Ascending aorta (tissue), 2 donors: ENCODE data around the gene GLCE. TPM values are rescaled to one million over a fixed set of nuclear protein-coding genes. Genes with fewer than 3 reads are reported as not detected.

Source experiments
- DNase-seq, 2 donors: peaks; one replicate each; pipeline ENCODE4 v3.0.0-alpha.2; 2019; ENCODE audit warnings: low spot score in 2 of 2
- H3K27ac ChIP-seq, 2 donors: fragments of 200-600 bp; sonication (generic); one replicate each; pipeline ENCODE4 v1.5.1; 2016 to 2017; ENCODE audit warnings: mild to moderate bottlenecking in 1 of 2
- H3K27me3 ChIP-seq: fragments of 200-600 bp; sonication (generic); one replicate; pipeline ENCODE4 v1.5.1; 2017
- H3K36me3 ChIP-seq, 2 donors: fragments of 200-600 bp; sonication (generic); one replicate each; pipeline ENCODE4 v1.5.1; 2016
- H3K4me1 ChIP-seq, 2 donors: fragments of 200-600 bp; sonication (generic); one replicate each; pipeline ENCODE4 v1.5.1; 2016 to 2017; ENCODE audit warnings: mild to moderate bottlenecking in 1 of 2
- H3K4me3 ChIP-seq, 2 donors: fragments of 200-600 bp; sonication (generic); one replicate each; pipeline ENCODE4 v1.5.1; 2016 to 2017; ENCODE audit warnings: mild to moderate bottlenecking in 1 of 2
- H3K9me3 ChIP-seq, 2 donors: fragments of 200-600 bp; sonication (generic); one replicate each; pipeline ENCODE4 v1.5.1; 2016
- CTCF ChIP-seq, 3 experiments: fragments of 200-600 bp in 2 of 3; fragments of 450-650 bp in 1 of 3; sonication (generic) in 2 of 3; IDR thresholded peaks; one replicate each; pipeline ENCODE4 v1.5.1; 2016 to 2019; ENCODE audit warnings: antibody characterized with exemption in 3 of 3, mild to moderate bottlenecking in 1 of 3, moderate library complexity in 1 of 3
- intact Hi-C: fragments of 100-400 bp; cut with DNase I; formaldehyde crosslinking; loops from one replicate; pipeline ENCODE4 v1.15.1; 2023
- total RNA-seq: library from RNA; depleted of rRNA; stranded (reverse); fragments of >200 nt; gene quantifications from one replicate; pipeline ENCODE4 v1.1.0, GENCODE V29; 2016

GLCE gene
- total RNA-seq, 1 donor from 2014 or later = 13.9 TPM

GRCh38 chr15:69154684-69155083, 5.8 kb upstream of the GLCE start:
- intact Hi-C loops = no loop called here
- no peaks in the 10 kb centered on the region for H3K27me3 ChIP-seq
- TF ChIP-seq CTCF (IDR thresholded peaks at IDR 0.05) = no peak

GRCh38 chr15:69156736-69157381, 3.6 kb upstream of the GLCE start:
- Histone ChIP-seq H3K4me3 (no peak overlapping the region), H3K27me3 (no peaks in the 10 kb centered on the region), H3K27ac (no peak overlapping the region), H3K4me1 (peaks cover 2 to 3% of the 10 kb centered on the region in 2 donors), H3K36me3 (no peaks in the 10 kb centered on the region), H3K9me3 (no peaks in the 10 kb centered on the region)
- no peak for DNase-seq
- no peak for TF ChIP-seq CTCF (IDR thresholded peaks at IDR 0.05)
- intact Hi-C loops = no loop called here

More at GRCh38 chr15:69154684-69155083, 5.8 kb upstream of the GLCE start:
- Histone ChIP-seq H3K4me3 (no peak overlapping the region), H3K9me3 (no peaks in the 10 kb centered on the region), H3K27ac (no peak overlapping the region), H3K4me1 (no peaks in the 10 kb centered on the region), H3K36me3 (no peaks in the 10 kb centered on the region)
- DNase-seq = no peak

- Histone ChIP-seq H3K27me3 (no peaks in the 10 kb centered on the region), H3K36me3 (no peaks in the 10 kb centered on the region), H3K4me3 (no peak overlapping the region), H3K4me1 (peaks cover 3 to 4% of the 10 kb centered on the region in 2 donors), H3K27ac (no peak overlapping the region), H3K9me3 (no peaks in the 10 kb centered on the region)
- no peak for TF ChIP-seq CTCF (IDR thresholded peaks at IDR 0.05)
- no peak for DNase-seq
- intact Hi-C loops = no loop called here
Observed at GRCh38 chr15:69158201-69158842, 2.1 kb upstream of the GLCE start.

- TF ChIP-seq CTCF (IDR thresholded peaks at IDR 0.05) = no peak
- intact Hi-C loops = no loop called here
- H3K4me1 ChIP-seq = peaks cover 3 to 4% of the 10 kb centered on the region in 2 donors
- H3K36me3 ChIP-seq = no peaks in the 10 kb centered on the region
- no peaks in the 10 kb centered on the region for H3K27me3 ChIP-seq
- no peaks in the 10 kb centered on the region for H3K9me3 ChIP-seq
- no peak overlapping the region for H3K27ac ChIP-seq
- DNase-seq = no peak
- H3K4me3 ChIP-seq = no peak overlapping the region
Observed at GRCh38 chr15:69158843-69159240, 1.6 kb upstream of the GLCE start.

- Histone ChIP-seq H3K36me3 (no peaks in the 10 kb centered on the region), H3K4me1 (peaks cover 3 to 4% of the 10 kb centered on the region in 2 donors), H3K27ac (no peak overlapping the region), H3K4me3 (peak overlapping the region; percentile 77 to 91), H3K9me3 (no peaks in the 10 kb centered on the region), H3K27me3 (no peaks in the 10 kb centered on the region)
- no peak for DNase-seq
- TF ChIP-seq CTCF (IDR thresholded peaks at IDR 0.05) = no peak
- intact Hi-C loops = loop anchor here (2.0 to 5.0 kb wide), 2 partner anchors 255 to 293 kb away; partner anchors contain the start of genes KIF23 and RPLP1
Observed at GRCh38 chr15:69159805-69160140, 662 bp upstream of the GLCE start.
